Thymus (tissue), 11 donors: ENCODE data around the gene SHISAL1. TPM values are rescaled to one million over a fixed set of nuclear protein-coding genes. Genes with fewer than 3 reads are reported as not detected.

ENCODE experiments used
- DNase-seq, 9 donors: peaks; one replicate each; pipeline ENCODE4 v3.0.0-alpha.2; 2013; ENCODE audit warnings: low spot score in 9 of 9, low read depth in 6 of 9, missing footprints in 1 of 9
- H3K27ac ChIP-seq, 2 donors: one replicate each; pipeline ENCODE4 v1.5.1; 2013; ENCODE audit warnings: control low read depth in 1 of 2, low read depth in 1 of 2, low read length in 1 of 2, mild to moderate bottlenecking in 1 of 2, moderate library complexity in 1 of 2
- H3K27me3 ChIP-seq, 2 donors: one replicate each; pipeline ENCODE4 v1.5.1; 2013; ENCODE audit warnings: low read length in 1 of 2; ENCODE audit not compliant: control insufficient read depth in 2 of 2, insufficient read depth in 1 of 2
- H3K36me3 ChIP-seq, 2 donors: one replicate each; pipeline ENCODE4 v1.5.1; 2013; ENCODE audit warnings: low read length in 1 of 2, mild to moderate bottlenecking in 1 of 2, moderate library complexity in 1 of 2; ENCODE audit not compliant: control insufficient read depth in 2 of 2, insufficient read depth in 2 of 2
- H3K4me1 ChIP-seq, 2 donors: one replicate each; pipeline ENCODE4 v1.5.1; 2013; ENCODE audit warnings: low read length in 2 of 2; ENCODE audit not compliant: control insufficient read depth in 2 of 2, insufficient read depth in 2 of 2
- H3K4me3 ChIP-seq, 2 donors: one replicate each; pipeline ENCODE4 v1.5.1; 2013; ENCODE audit warnings: low read length in 2 of 2, control low read depth in 1 of 2, mild to moderate bottlenecking in 1 of 2
- H3K9me3 ChIP-seq, 2 donors: one replicate each; pipeline ENCODE4 v1.5.1; 2013; ENCODE audit warnings: low read length in 1 of 2, mild to moderate bottlenecking in 1 of 2; ENCODE audit not compliant: control insufficient read depth in 2 of 2, insufficient read depth in 1 of 2
- WGBS: extraction: QIAGEN DNeasy Blood & Tissue Kit; methylation state at CpG from one replicate; pipeline ENCODE4 v1.1.7; 2013; 5-methylcytosine and 5-hydroxymethylcytosine counted together
- polyA plus RNA-seq: library from polyadenylated mRNA; stranded (reverse); fragments of 200-250 nt; gene quantifications from one replicate; pipeline ENCODE4 v1.2.3, GENCODE V29; 2013
- total RNA-seq: library from RNA; stranded (reverse); fragments of 120-200 nt; gene quantifications from one replicate; pipeline ENCODE4 v1.2.4, GENCODE V29; 2013
- donor health status: healthy.

SHISAL1 gene
- total and polyA plus RNA-seq, 2 donors = 0.27 to 0.33 TPM

DNA sequence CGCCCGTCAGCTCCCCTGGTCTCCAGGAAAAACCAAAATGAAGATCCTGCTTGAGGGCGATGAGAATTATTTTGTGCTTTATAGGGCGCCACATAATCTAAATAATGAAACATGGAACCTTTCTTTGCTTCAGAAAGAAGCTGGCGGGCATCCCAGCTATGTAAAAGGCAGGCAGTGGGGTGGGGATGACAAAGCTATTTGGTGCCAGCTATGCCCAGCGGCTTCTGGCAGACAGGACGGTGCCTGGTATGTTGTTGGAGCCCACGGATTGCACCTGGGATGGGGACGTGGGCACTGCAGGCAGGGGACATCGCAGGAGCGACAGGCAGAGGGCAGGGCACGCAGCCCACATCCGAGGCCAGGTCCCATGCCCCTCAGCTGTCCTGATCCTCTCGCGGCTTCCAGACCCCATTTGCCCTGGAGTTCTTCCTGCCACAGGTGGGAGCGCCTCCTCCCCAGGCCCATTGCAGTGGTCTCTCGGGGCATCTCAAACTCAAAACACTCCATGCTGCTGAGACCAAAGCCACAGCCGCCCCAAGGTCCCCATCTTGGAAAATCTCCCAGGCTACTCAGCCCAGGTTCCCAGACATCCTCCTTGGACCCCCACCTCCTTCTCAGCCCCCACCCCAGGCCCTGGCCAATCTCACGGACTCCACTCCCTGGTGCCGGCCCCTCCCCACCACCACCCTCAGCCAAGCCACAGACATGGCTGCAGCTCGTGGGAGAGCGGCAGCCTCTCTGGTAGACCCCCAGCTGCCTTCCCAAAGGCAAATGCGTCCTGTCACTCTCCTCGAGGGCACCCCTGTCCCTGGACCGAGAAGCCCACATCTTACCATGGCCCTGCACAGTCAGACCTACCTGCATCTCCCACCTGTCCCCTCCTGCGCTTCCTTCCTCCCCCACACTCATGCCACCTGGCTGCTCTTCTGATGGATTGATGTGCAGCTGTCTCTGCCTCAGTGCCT, 45.7 kb downstream of the SHISAL1 start:
- H3K36me3 ChIP-seq = no peaks in the 10 kb centered on the region
- H3K4me1 ChIP-seq = no peaks in the 10 kb centered on the region
- H3K27ac ChIP-seq = no peak overlapping the region
- H3K4me3 ChIP-seq = no peak overlapping the region
- 92% methylated on average over 26 of the region's 26 CpGs for WGBS
- DNase-seq = no peak
- no peaks in the 10 kb centered on the region for H3K27me3 ChIP-seq
- H3K9me3 ChIP-seq = no peaks in the 10 kb centered on the region

GRCh38 chr22:44263547-44263946, 49.2 kb downstream of the SHISAL1 start:
- H3K36me3 ChIP-seq = no peaks in the 10 kb centered on the region
- H3K4me3 ChIP-seq = no peak overlapping the region
- no peaks in the 10 kb centered on the region for H3K9me3 ChIP-seq
- no peak overlapping the region for H3K27ac ChIP-seq
- H3K27me3 ChIP-seq = no peaks in the 10 kb centered on the region
- no peak for DNase-seq
- H3K4me1 ChIP-seq = no peaks in the 10 kb centered on the region
- WGBS = 88% methylated on average over 6 of the region's 6 CpGs

DNA sequence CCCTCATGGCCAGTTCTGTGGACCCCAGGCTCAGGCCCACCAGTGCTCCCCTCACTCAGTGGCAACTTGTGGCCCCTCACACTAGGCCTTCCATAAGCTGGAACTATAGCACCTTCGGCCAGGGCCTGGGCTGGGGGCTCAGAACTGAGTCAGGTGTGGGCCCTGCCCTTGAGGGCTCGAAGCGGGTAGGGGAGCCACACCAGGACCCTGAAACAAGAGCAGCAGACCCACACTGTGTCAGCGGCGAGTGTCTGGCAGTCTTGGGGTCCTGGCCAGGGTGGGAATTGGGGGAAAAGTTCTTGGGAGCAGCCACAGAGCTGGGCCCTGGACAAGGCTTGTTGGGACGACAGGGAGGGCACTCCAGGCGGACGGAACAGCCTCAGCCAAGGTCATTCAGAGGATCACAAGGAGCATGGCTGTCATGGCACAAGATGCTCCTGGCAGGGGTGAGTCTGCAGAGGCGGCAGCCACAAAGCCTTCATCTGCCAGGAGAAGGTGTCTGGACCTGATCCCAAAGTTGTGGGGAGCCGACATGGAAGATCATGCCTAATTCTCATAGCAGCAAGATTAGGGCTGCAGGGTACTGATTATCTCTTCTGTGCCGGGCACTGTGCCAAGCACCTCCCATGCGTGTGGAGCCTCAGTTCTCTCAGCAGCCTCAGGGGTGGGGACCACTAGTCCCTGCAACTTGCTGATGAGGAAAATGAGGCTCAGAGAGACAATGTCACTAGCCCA, 50.7 kb downstream of the SHISAL1 start:
- no peaks in the 10 kb centered on the region for H3K36me3 ChIP-seq
- H3K4me3 ChIP-seq = no peak overlapping the region
- 95% methylated on average over 12 of the region's 12 CpGs for WGBS
- no peak for DNase-seq
- no peaks in the 10 kb centered on the region for H3K9me3 ChIP-seq
- H3K27ac ChIP-seq = no peak overlapping the region
- no peaks in the 10 kb centered on the region for H3K4me1 ChIP-seq
- no peaks in the 10 kb centered on the region for H3K27me3 ChIP-seq

DNA sequence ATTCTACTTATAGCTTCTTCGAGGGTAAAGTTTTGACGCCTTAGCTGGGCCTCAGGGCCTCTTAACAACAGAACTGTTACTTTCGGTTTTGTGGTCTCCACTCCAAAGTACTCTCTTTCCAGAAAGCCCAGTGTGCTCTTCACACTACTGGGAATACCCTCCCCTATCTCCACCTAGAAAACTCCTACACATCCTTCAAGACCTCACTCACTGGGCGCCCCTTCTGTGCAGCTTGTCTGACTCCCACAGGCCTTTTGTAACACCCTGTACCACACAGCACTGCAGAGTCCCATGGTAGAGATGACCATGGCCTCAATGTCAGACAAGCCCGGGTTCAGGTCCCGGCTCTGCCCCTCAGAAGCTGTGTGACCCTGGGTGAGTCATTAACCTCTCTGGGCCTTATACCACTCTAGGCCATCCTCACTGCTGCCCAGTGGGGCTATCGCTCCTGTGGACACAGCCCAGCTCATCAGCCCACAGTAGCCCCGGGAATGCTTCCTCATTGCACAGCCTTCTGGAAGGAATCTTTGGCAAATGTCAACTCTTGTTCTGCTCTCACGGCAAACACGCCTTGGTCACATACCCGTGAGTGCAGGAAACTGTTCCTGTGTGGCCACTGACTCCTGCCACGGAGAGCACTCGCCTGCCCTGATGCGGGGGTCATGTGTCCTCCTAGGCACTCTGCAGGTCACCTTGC, 51.4 kb downstream of the SHISAL1 start:
- Histone ChIP-seq H3K27me3 (no peaks in the 10 kb centered on the region), H3K9me3 (no peaks in the 10 kb centered on the region), H3K4me3 (no peak overlapping the region), H3K27ac (no peak overlapping the region), H3K4me1 (no peaks in the 10 kb centered on the region), H3K36me3 (no peaks in the 10 kb centered on the region)
- WGBS = 83% methylated on average over 14 of the region's 14 CpGs
- no peak for DNase-seq

DNA sequence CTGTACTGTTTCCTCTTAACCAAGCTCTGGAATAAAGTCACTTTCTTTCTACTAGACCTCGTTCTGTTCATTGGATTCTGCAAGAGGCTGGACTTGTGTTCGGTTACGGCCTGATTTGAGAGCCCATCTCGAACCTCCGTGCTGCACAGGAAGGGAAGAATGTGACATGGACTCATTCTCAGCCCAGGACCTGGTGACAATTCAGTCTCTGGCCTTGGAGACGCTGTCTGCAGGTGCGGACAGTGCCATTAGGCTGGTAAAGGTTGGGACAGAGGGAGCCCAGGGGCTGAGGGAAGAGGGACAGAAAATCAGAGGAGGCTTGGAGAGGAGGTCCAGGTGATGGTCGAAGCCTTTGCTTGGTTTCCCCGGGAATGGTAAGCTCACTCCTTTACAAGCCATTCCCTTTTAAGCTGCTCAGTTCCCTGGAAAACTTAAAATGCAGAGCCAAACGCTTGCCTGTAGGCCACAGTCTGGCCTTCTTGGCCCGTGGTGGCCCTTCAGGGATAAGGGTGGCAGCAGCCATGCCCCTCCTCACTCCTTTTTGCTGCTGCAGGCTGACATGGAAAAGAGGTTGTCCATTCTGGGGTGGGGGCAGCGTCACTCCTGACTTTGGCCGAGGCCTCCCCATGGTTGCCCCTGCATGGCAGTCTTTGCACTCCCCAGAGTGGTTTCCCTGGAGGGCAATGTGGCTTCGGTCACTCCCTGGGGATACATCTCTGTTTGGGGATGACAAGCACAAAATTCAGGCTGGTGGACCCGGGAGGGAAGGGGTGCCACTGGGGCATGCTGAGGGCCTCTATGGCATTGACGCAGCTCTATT, 52.3 kb downstream of the SHISAL1 start:
- no peak overlapping the region for H3K4me3 ChIP-seq
- no peaks in the 10 kb centered on the region for H3K27me3 ChIP-seq
- no peaks in the 10 kb centered on the region for H3K4me1 ChIP-seq
- DNase-seq = no peak
- H3K36me3 ChIP-seq = no peaks in the 10 kb centered on the region
- H3K9me3 ChIP-seq = no peaks in the 10 kb centered on the region
- 88% methylated on average over 16 of the region's 16 CpGs for WGBS
- no peak overlapping the region for H3K27ac ChIP-seq

DNA sequence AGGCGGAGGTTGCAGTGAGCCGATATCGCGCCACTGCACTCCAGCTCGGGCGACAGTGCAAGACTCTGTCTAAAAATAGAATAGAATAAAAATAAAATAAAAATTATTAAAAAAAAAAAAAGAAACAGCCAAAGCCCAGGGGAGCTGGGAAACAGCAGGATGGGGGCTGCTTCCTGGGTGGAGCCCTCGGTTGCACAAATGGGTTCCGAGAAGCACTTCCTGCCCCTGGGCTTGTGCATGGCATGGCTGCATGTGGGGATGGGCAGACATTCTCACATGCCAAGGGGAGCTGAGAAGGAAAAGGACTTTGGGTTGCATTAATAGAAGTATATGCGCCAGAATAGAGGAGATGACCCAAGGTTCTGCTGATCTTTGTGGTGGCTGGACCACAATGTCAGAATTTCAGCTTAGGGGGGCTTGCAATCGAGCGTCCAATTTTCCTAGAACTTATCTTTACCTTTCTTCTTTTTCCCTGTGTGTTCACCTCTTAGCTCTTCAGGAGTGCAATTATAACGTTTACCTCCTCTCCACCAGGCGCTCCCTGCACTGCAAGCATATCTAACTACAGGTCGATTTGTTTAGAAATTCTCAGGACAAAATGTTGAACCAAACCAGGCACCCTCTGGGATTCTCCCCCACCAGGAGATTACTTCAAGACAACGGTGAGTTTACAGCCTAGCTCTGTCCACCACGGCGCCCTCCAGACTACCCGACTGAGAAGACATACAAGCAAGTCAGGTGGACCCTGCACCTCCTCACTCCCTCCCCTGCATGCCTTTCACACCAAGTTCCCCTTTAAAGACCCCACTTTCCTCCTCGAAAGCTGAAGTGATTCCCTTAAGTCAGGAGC, 53.2 kb downstream of the SHISAL1 start:
- H3K4me3 ChIP-seq = no peak overlapping the region
- H3K4me1 ChIP-seq = no peaks in the 10 kb centered on the region
- H3K27ac ChIP-seq = no peak overlapping the region
- WGBS = 78% methylated on average over 19 of the region's 19 CpGs
- no peaks in the 10 kb centered on the region for H3K36me3 ChIP-seq
- H3K9me3 ChIP-seq = no peaks in the 10 kb centered on the region
- no peaks in the 10 kb centered on the region for H3K27me3 ChIP-seq
- no peak for DNase-seq

- Histone ChIP-seq H3K27ac (no peak overlapping the region), H3K9me3 (no peaks in the 10 kb centered on the region), H3K4me1 (no peaks in the 10 kb centered on the region), H3K27me3 (no peaks in the 10 kb centered on the region), H3K4me3 (no peak overlapping the region), H3K36me3 (no peaks in the 10 kb centered on the region)
- WGBS = 75% methylated on average over 13 of the region's 13 CpGs
- no peak for DNase-seq
Observed at GRCh38 chr22:44256556-44257485, 55.9 kb downstream of the SHISAL1 start.
